ENCODE measurements around the gene CELA2A. TPM values are rescaled to one million over a fixed set of nuclear protein-coding genes. Genes with fewer than 3 reads are reported as not detected.

The CELA2A gene
- total RNA-seq, 2 donors from 2014 or later: not detected

DNA sequence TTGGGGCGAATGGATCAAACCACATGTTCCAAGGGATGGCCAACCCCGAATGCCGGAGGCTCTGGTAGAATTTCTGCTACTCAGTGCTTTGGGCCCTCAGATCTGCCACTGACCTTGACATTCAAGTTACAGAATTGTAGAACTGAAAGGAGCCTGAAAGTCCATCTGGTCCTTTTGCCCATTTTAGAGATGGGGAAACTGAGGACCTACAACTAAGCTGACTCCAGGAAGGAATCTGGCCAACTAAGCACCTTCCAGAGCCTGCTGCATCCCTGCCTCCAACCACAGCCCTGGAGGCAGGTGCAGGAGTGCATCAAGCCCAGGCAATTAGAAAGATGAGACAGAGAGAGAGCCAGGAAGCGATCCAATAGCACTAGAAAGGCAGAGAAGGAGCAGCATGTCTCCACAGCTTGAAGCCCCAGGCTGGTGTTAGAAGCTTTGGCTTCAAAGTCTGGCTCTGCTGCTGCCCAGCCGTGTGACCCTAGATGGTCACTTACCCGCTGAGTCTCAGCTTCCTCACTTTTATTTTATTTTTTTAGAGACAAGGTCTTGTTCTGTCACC lies 19.6 kb upstream of the CELA2A start:
- no peaks in the 10 kb centered on the region for H3K9me3 Mint-ChIP-seq
- H3K4me3 Mint-ChIP-seq: no peak overlapping the region
- Histone ChIP-seq H3K27me3 (ENCODE audit: control insufficient read depth, insufficient read depth, low read length, poor library complexity, severe bottlenecking) (no peaks in the 10 kb centered on the region), H3K36me3 (ENCODE audit: control insufficient read depth, insufficient read depth, low read length) (no peaks in the 10 kb centered on the region), H3K4me3 (ENCODE audit: low read length) (no peak overlapping the region), H3K9ac (ENCODE audit: extremely low read depth, low read length, poor library complexity, severe bottlenecking) (no peak overlapping the region), H3K27ac (ENCODE audit: low read depth, low read length) (no peak overlapping the region), H3K4me1 (ENCODE audit: control insufficient read depth, insufficient read depth, low read length) (no peaks in the 10 kb centered on the region), H3K9me3 (ENCODE audit: control insufficient read depth, low read length) (no peaks in the 10 kb centered on the region)
- H3K4me1 Mint-ChIP-seq: peaks cover 4% of the 10 kb centered on the region
- DNase-seq: no peak
- H3K36me3 Mint-ChIP-seq (ENCODE audit: low read depth): no peaks in the 10 kb centered on the region
- no peak for TF ChIP-seq CTCF (conservative IDR thresholded peaks at IDR 0.05)
- no peak overlapping the region for H3K27ac Mint-ChIP-seq
- 85 to 90% methylated on average over 6 of the region's 6 CpGs for WGBS, 2 experiments (ENCODE audit: insufficient coverage in 1 of 2, insufficient read length in 1 of 2)
- no peaks in the 10 kb centered on the region for H3K27me3 Mint-ChIP-seq (ENCODE audit: insufficient read depth)

GRCh38 chr1:15439325-15439724 lies 17.2 kb upstream of the CELA2A start:
- Histone ChIP-seq H3K9ac (ENCODE audit: extremely low read depth, low read length, poor library complexity, severe bottlenecking) (no peak overlapping the region), H3K4me1 (ENCODE audit: control insufficient read depth, insufficient read depth, low read length) (no peaks in the 10 kb centered on the region), H3K27me3 (ENCODE audit: control insufficient read depth, insufficient read depth, low read length, poor library complexity, severe bottlenecking) (no peaks in the 10 kb centered on the region), H3K27ac (ENCODE audit: low read depth, low read length) (no peak overlapping the region), H3K36me3 (ENCODE audit: control insufficient read depth, insufficient read depth, low read length) (no peaks in the 10 kb centered on the region), H3K4me3 (ENCODE audit: low read length) (no peak overlapping the region), H3K9me3 (ENCODE audit: control insufficient read depth, low read length) (no peaks in the 10 kb centered on the region)
- H3K4me3 Mint-ChIP-seq: no peak overlapping the region
- no peak for DNase-seq
- no peaks in the 10 kb centered on the region for H3K36me3 Mint-ChIP-seq (ENCODE audit: low read depth)
- no peaks in the 10 kb centered on the region for H3K4me1 Mint-ChIP-seq
- 90 to 95% methylated on average over 12 to 14 of the region's 14 CpGs for WGBS, 2 experiments (ENCODE audit: insufficient coverage in 1 of 2, insufficient read length in 1 of 2)
- no peak overlapping the region for H3K27ac Mint-ChIP-seq
- TF ChIP-seq CTCF (conservative IDR thresholded peaks at IDR 0.05): no peak
- H3K27me3 Mint-ChIP-seq (ENCODE audit: insufficient read depth): no peaks in the 10 kb centered on the region
- H3K9me3 Mint-ChIP-seq: no peaks in the 10 kb centered on the region

GRCh38 chr1:15440357-15440756 lies 16.2 kb upstream of the CELA2A start:
- no peaks in the 10 kb centered on the region for H3K36me3 Mint-ChIP-seq (ENCODE audit: low read depth)
- no peak for DNase-seq
- H3K27ac ChIP-seq (ENCODE audit: low read depth, low read length): no peak overlapping the region
- H3K4me3 ChIP-seq (ENCODE audit: low read length): no peak overlapping the region
- H3K9me3 ChIP-seq (ENCODE audit: control insufficient read depth, low read length): no peaks in the 10 kb centered on the region
- 90 to 95% methylated on average over 12 to 13 of the region's 13 CpGs for WGBS, 2 experiments (ENCODE audit: insufficient coverage in 1 of 2, insufficient read length in 1 of 2)
- H3K9me3 Mint-ChIP-seq: no peaks in the 10 kb centered on the region
- H3K27me3 Mint-ChIP-seq (ENCODE audit: insufficient read depth): no peaks in the 10 kb centered on the region
- H3K9ac ChIP-seq (ENCODE audit: extremely low read depth, low read length, poor library complexity, severe bottlenecking): no peak overlapping the region
- H3K27ac Mint-ChIP-seq: no peak overlapping the region
- TF ChIP-seq CTCF (conservative IDR thresholded peaks at IDR 0.05): no peak
- H3K4me1 Mint-ChIP-seq: no peaks in the 10 kb centered on the region
- H3K4me3 Mint-ChIP-seq: no peak overlapping the region
- no peaks in the 10 kb centered on the region for H3K4me1 ChIP-seq (ENCODE audit: control insufficient read depth, insufficient read depth, low read length)
- no peaks in the 10 kb centered on the region for H3K36me3 ChIP-seq (ENCODE audit: control insufficient read depth, insufficient read depth, low read length)
- H3K27me3 ChIP-seq (ENCODE audit: control insufficient read depth, insufficient read depth, low read length, poor library complexity, severe bottlenecking): no peaks in the 10 kb centered on the region

Measured in endodermal cell (in vitro differentiated cells).